Upper lobe of right lung (tissue), 1 donor: Measurements from ENCODE around the gene CREB3L4. TPM values are rescaled to one million over a fixed set of nuclear protein-coding genes. Genes with fewer than 3 reads are reported as not detected.

Experiments used
- ATAC-seq: fragments of 200-7000 bp; cut with Tn5 transposase; one replicate; pipeline ENCODE4 v1.9.1; 2020; ENCODE audit warnings: mild to moderate bottlenecking, moderate library complexity
- DNase-seq: peaks from one replicate; pipeline ENCODE4 v3.0.0-alpha.2; 2020
- H3K27ac ChIP-seq: fragments of 200-600 bp; one replicate; pipeline ENCODE4 v1.8.0; 2022
- H3K27me3 ChIP-seq: fragments of 200-600 bp; one replicate; pipeline ENCODE4 v1.8.0; 2022; ENCODE audit warnings: mild to moderate bottlenecking
- H3K36me3 ChIP-seq: fragments of 200-600 bp; one replicate; pipeline ENCODE4 v1.8.0; 2022
- H3K4me1 ChIP-seq: fragments of 200-600 bp; one replicate; pipeline ENCODE4 v1.8.0; 2022
- H3K4me3 ChIP-seq: fragments of 200-600 bp; one replicate; pipeline ENCODE4 v1.8.0; 2022; ENCODE audit warnings: mild to moderate bottlenecking
- H3K9me3 ChIP-seq: fragments of 200-600 bp; one replicate; pipeline ENCODE4 v1.8.0; 2022
- CTCF ChIP-seq: fragments of 200-600 bp; IDR thresholded peaks from one replicate; pipeline ENCODE4 v1.8.0; 2022; ENCODE audit warnings: antibody characterized with exemption
- intact Hi-C: fragments of 100-400 bp; cut with DNase I; formaldehyde crosslinking; loops from one replicate; pipeline ENCODE4 v1.11.0; 2022
- total RNA-seq: library from RNA; stranded (reverse); fragmentation: NEBNext Ultra II Directional; extraction: Animal tissue kit (Norgen Biotek cat#: 25700); gene quantifications from one replicate; pipeline ENCODE4 v1.2.1, GENCODE V29; 2021
- donor health status: DM: no; HTN: yes; CAD: no; lungs with severe emphysema.

Gene CREB3L4
- total RNA-seq, 1 donor from 2014 or later, result 10.5 TPM

GRCh38 chr1:153970346-153970745, 2.6 kb downstream of the CREB3L4 start:
- H3K36me3 ChIP-seq, result peaks cover 22% of the 10 kb centered on the region
- DNase-seq (no peak), ATAC-seq (no peak)
- H3K27ac ChIP-seq, result no peak overlapping the region
- no peak overlapping the region for H3K4me3 ChIP-seq
- H3K9me3 ChIP-seq, result no peaks in the 10 kb centered on the region
- intact Hi-C loops, result no loop called here
- H3K4me1 ChIP-seq, result peaks cover 24% of the 10 kb centered on the region
- no peaks in the 10 kb centered on the region for H3K27me3 ChIP-seq
- TF ChIP-seq CTCF, result no peak

- intact Hi-C loops, result no loop called here
- H3K27me3 ChIP-seq, result no peaks in the 10 kb centered on the region
- no peak for TF ChIP-seq CTCF
- DNase-seq (no peak), ATAC-seq (no peak)
- peaks cover 34% of the 10 kb centered on the region for H3K36me3 ChIP-seq
- H3K27ac ChIP-seq, result no peak overlapping the region
- H3K4me1 ChIP-seq, result peaks cover 20% of the 10 kb centered on the region
- H3K4me3 ChIP-seq, result no peak overlapping the region
- no peaks in the 10 kb centered on the region for H3K9me3 ChIP-seq
These were observed 5.4 kb downstream of the CREB3L4 start for GRCh38 chr1:153973071-153973470.

- intact Hi-C loops, result no loop called here
- no peak for TF ChIP-seq CTCF
- Histone ChIP-seq H3K4me1 (peaks cover 22% of the 10 kb centered on the region), H3K27me3 (no peaks in the 10 kb centered on the region), H3K9me3 (no peaks in the 10 kb centered on the region), H3K4me3 (no peak overlapping the region), H3K36me3 (peaks cover 34% of the 10 kb centered on the region), H3K27ac (no peak overlapping the region)
- DNase-seq (no peak), ATAC-seq (no peak)
These were observed 5.8 kb downstream of the CREB3L4 start for GRCh38 chr1:153973525-153973924.

GRCh38 chr1:153976819-153977249, 9.1 kb downstream of the CREB3L4 start:
- H3K9me3 ChIP-seq, result no peaks in the 10 kb centered on the region
- H3K4me1 ChIP-seq, result peaks cover 17% of the 10 kb centered on the region
- DNase-seq (no peak), ATAC-seq (no peak)
- H3K27ac ChIP-seq, result peak overlapping the region; percentile 95
- peak overlapping the region; percentile 100 for H3K4me3 ChIP-seq
- no peak for TF ChIP-seq CTCF
- H3K36me3 ChIP-seq, result peaks cover 45% of the 10 kb centered on the region
- no peaks in the 10 kb centered on the region for H3K27me3 ChIP-seq
- intact Hi-C loops, result no loop called here

- Histone ChIP-seq H3K36me3 (peaks cover 47% of the 10 kb centered on the region), H3K4me3 (peak within 1 kb of the TSS; percentile 100), H3K27me3 (no peaks in the 10 kb centered on the region), H3K4me1 (peaks cover 17% of the 10 kb centered on the region), H3K27ac (peak within 1 kb of the TSS; percentile 95), H3K9me3 (no peaks in the 10 kb centered on the region)
- DNase-seq, result peak; percentile 95
- TF ChIP-seq CTCF, result no peak
- intact Hi-C loops, result no loop called here
- peak; percentile 97 for ATAC-seq
These were observed 9.8 kb downstream of the CREB3L4 start, which contains the start of gene JTB for GRCh38 chr1:153977250-153978240. JTB (minus strand) TSS chr1:153977674; CDS start chr1:153977252, 422 bp downstream.
